ENCODE results near the gene MYO1A.
A peak's percentile ranks its signal among the peaks of the same experiment; 100 is the strongest.

The MYO1A gene

GRCh38 chr12:57051011-57051410 lies 1.1 kb upstream of the MYO1A start:
- no peaks in the 10 kb centered on the region for H3K9me3 Mint-ChIP-seq
- H3K27me3 Mint-ChIP-seq = no peaks in the 10 kb centered on the region
- H3K4me1 Mint-ChIP-seq = peaks cover 36% of the 10 kb centered on the region
- H3K4me3 Mint-ChIP-seq = no peak overlapping the region
- DNase-seq (ENCODE audit: low spot score in 2 of 2) (no peak), ATAC-seq (replicated peaks; ENCODE audit: extremely low read depth, poor library complexity, severe bottlenecking) (no peak)
- H3K27ac Mint-ChIP-seq (ENCODE audit: low read depth) = no peak overlapping the region
- no peaks in the 10 kb centered on the region for H3K36me3 Mint-ChIP-seq (ENCODE audit: insufficient read depth)

DNA sequence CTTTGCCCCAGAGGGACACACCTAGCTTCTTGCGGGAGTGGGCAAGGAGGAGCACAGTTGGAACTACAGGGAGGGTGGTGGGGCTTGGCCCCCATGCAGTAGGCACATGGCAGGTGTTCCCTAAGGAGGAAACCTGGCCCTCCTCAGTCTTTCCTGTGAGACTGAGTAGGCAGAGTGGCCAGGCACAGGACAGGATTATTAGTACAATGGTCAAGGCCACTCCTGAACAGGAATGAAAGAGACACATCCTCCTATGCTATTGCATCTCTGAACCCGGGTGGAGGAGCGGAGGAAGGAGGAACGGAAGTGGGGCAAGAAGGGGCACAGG lies 846 bp downstream of the MYO1A start:
- Mint-ChIP-seq H3K27ac (ENCODE audit: low read depth) (no peak overlapping the region), H3K4me3 (no peak overlapping the region), H3K27me3 (no peaks in the 10 kb centered on the region)

DNA sequence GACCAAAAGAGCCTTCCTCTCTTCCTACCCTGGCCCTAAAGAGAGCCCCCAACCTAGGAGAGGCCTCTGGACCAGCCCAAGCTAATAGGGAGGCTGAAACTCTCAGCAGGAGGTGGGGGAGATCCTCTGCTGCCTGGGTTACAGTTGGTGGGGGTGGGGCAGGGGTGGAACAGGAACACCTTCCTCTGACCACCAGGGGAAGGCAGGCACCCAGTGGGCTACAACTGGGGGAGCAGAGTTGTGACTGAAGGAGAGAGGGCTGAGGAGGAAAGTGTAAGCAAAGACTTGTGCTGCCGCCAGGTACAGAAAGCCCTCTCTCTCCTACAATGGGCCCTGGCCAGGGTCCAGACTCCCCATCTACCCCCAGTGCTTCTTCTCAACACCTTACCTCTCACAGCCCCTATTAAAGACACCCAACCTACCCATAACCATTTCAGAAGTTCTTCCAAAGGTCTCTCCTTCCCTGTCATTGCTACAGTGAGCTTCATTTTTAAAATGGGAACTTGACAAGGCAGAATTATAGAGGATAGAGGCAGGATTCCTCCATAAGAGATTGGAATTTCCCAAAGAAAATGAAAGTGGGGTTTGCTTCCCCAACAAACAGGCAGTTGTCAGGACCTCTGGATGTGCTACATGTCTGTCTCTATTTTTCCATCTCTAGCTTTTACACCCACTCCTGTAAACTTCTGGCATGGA lies 1.4 kb downstream of the MYO1A start:
- ATAC-seq (replicated peaks; ENCODE audit: extremely low read depth, poor library complexity, severe bottlenecking) (no peak), DNase-seq (ENCODE audit: low spot score in 2 of 2) (no peak)
- no peaks in the 10 kb centered on the region for H3K36me3 Mint-ChIP-seq (ENCODE audit: insufficient read depth)
- no peaks in the 10 kb centered on the region for H3K9me3 Mint-ChIP-seq
- peaks cover 38% of the 10 kb centered on the region for H3K4me1 Mint-ChIP-seq
- no peaks in the 10 kb centered on the region for H3K27me3 Mint-ChIP-seq
- H3K4me3 Mint-ChIP-seq = peak overlapping the region; percentile 14
- peak overlapping the region; percentile 12 for H3K27ac Mint-ChIP-seq (ENCODE audit: low read depth)

More for the DNA sequence above, 846 bp downstream of the MYO1A start:
- H3K36me3 Mint-ChIP-seq (ENCODE audit: insufficient read depth) = no peaks in the 10 kb centered on the region
- no peak for ATAC-seq (replicated peaks; ENCODE audit: extremely low read depth, poor library complexity, severe bottlenecking)
- H3K9me3 Mint-ChIP-seq = no peaks in the 10 kb centered on the region
- no peak for DNase-seq (ENCODE audit: low spot score in 2 of 2)
- H3K4me1 Mint-ChIP-seq = peaks cover 38% of the 10 kb centered on the region

- DNase-seq (ENCODE audit: low spot score in 2 of 2) = no peak
- Mint-ChIP-seq H3K9me3 (no peaks in the 10 kb centered on the region), H3K36me3 (ENCODE audit: insufficient read depth) (no peaks in the 10 kb centered on the region), H3K27me3 (no peaks in the 10 kb centered on the region), H3K4me3 (peak overlapping the region; percentile 44), H3K27ac (ENCODE audit: low read depth) (peak overlapping the region; percentile 60), H3K4me1 (peaks cover 38% of the 10 kb centered on the region)
- no peak for ATAC-seq (replicated peaks; ENCODE audit: extremely low read depth, poor library complexity, severe bottlenecking)
Measured at GRCh38 chr12:57047981-57048380, 1.9 kb downstream of the MYO1A start.

DNA sequence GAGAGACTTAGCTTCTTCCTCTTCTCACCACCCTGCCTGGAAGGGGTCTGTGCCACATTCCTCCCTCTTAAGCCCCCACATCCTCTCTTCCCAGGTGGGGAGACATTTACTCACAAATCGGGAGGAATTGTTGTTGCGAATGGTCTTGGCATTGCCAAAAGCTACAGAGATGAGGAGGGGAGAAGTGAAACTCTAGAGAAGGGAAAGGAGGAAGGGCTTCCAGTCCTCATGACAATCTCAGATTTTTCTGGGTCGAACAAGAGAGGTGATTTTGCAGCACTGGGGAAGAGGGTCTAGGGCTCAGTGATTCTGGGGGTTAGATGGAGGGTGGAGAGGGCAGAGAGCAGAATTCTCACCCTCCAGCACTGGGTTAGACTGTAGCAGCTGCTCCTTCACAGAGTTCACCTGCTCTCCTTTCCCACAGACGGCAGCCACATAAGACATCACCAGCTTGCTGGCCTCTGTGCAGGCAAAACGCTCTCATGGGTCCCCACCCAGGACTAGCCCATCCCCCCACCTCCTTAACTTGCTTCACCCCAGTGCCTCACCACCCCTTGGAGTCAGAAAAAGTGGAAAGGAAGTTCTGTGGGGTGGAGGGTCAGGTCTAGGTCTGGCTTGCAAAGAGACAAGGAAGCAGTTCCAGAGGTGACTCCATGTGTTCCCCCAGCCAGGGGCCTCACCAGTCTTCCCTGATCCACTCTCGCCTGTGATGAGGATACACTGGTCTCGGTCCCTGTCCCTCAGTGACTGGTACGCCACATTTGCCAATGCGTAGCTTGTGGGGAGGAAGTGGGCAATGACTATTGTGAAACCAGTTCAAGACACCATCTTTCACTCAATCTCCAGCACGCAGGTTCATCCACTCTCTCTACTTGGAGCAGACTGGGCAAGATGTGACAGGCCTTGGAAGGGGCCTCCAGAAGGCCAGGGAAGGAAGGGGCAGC lies 2.7 kb downstream of the MYO1A start:
- peaks cover 38% of the 10 kb centered on the region for H3K4me1 Mint-ChIP-seq
- H3K36me3 Mint-ChIP-seq (ENCODE audit: insufficient read depth) = no peaks in the 10 kb centered on the region
- peak overlapping the region; percentile 44 for H3K4me3 Mint-ChIP-seq
- no peaks in the 10 kb centered on the region for H3K27me3 Mint-ChIP-seq
- peak overlapping the region; percentile 60 for H3K27ac Mint-ChIP-seq (ENCODE audit: low read depth)
- DNase-seq (ENCODE audit: low spot score in 2 of 2) (peak; percentile 27 to 28), ATAC-seq (replicated peaks; ENCODE audit: extremely low read depth, poor library complexity, severe bottlenecking) (peak; percentile 74)
- no peaks in the 10 kb centered on the region for H3K9me3 Mint-ChIP-seq

DNA sequence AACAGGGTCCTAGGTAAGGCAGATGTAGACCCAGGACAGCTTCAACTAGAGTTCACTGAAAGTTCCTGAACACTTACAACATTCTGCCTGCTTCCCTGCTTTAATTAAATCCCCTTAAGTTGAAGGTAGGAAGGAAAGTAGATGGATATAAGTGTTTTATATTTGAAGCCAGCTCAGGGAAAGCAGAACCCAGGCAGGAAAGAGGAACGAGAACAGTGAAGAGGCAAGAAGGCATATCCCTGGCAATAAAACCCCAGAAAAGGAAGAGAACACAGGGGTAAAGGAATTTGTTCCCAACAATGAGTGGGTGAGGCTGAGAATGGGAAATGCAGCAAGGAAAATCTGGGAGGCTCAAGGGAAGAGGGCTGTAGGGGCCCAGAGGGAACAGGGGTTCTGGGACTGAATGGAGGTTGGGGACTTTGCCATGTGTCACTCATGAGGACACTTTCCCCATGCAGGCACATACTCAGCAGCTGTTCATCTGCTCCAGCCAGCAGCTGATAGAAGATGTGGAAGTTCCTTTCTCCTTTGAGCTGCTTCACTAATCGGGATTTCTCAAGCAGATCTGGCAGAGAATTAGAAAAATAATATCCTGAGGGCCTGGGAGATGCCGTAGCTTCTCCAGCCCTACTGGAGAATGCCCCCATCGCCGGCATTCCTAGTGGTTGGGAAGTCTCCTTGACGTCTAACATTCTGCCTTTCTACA lies 3.7 kb downstream of the MYO1A start:
- H3K27ac Mint-ChIP-seq (ENCODE audit: low read depth) = peak overlapping the region; percentile 60
- H3K4me1 Mint-ChIP-seq = peaks cover 36% of the 10 kb centered on the region
- DNase-seq (ENCODE audit: low spot score in 2 of 2) (no peak), ATAC-seq (replicated peaks; ENCODE audit: extremely low read depth, poor library complexity, severe bottlenecking) (no peak)
- no peaks in the 10 kb centered on the region for H3K27me3 Mint-ChIP-seq
- H3K9me3 Mint-ChIP-seq = no peaks in the 10 kb centered on the region
- H3K36me3 Mint-ChIP-seq (ENCODE audit: insufficient read depth) = no peaks in the 10 kb centered on the region
- peak overlapping the region; percentile 44 for H3K4me3 Mint-ChIP-seq

- peaks cover 30% of the 10 kb centered on the region for H3K4me1 Mint-ChIP-seq
- no peak overlapping the region for H3K27ac Mint-ChIP-seq (ENCODE audit: low read depth)
- ATAC-seq (replicated peaks; ENCODE audit: extremely low read depth, poor library complexity, severe bottlenecking) (no peak), DNase-seq (ENCODE audit: low spot score in 2 of 2) (no peak)
- H3K27me3 Mint-ChIP-seq = no peaks in the 10 kb centered on the region
- H3K36me3 Mint-ChIP-seq (ENCODE audit: insufficient read depth) = no peaks in the 10 kb centered on the region
- no peaks in the 10 kb centered on the region for H3K9me3 Mint-ChIP-seq
- H3K4me3 Mint-ChIP-seq = no peak overlapping the region
Measured at GRCh38 chr12:57044889-57045288, 5.0 kb downstream of the MYO1A start.

DNA sequence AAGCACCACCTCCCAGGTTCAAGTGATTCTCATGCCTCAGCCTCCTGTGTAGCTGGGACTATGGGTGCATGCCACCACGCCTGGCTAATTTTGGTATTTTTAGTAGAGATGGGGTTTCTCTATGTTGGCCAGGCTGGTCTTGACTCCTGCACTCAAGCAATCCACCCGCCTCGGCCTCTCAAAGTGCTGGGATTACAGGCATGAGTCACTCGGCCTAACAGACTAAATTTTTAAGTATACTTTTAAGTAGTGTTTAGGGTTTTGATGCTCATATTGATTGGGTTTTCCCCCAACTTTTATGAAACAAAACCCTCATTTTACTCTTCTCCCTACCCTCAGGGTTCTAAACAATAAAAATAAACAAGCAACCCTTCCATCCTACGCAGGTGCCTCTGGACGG lies 5.5 kb downstream of the MYO1A start:
- no peak overlapping the region for H3K27ac Mint-ChIP-seq (ENCODE audit: low read depth)
- no peak for ATAC-seq (replicated peaks; ENCODE audit: extremely low read depth, poor library complexity, severe bottlenecking)
- no peak for DNase-seq (ENCODE audit: low spot score in 2 of 2)
- peaks cover 30% of the 10 kb centered on the region for H3K4me1 Mint-ChIP-seq
- H3K4me3 Mint-ChIP-seq = no peak overlapping the region
- no peaks in the 10 kb centered on the region for H3K36me3 Mint-ChIP-seq (ENCODE audit: insufficient read depth)
- H3K27me3 Mint-ChIP-seq = no peaks in the 10 kb centered on the region
- no peaks in the 10 kb centered on the region for H3K9me3 Mint-ChIP-seq

DNA sequence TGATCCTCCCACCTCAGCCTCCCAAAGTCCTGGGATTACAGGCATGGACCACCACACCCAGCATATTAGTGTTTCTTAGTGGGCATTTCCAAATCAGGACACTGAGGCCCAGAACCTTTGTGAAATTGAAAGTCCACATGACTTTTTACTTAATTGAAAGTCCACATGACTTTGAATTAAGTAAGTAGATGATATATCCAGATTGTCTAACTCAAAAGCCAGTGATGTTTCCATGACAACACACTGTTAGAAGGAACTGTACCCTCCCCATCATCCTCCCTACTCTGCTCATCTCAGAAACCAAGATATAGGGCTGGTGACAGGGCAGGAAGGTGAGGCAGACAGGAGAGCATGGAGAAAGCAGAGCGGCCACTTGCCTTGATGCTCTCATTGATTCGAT lies 7.2 kb downstream of the MYO1A start:
- H3K36me3 Mint-ChIP-seq (ENCODE audit: insufficient read depth) = no peaks in the 10 kb centered on the region
- H3K4me1 Mint-ChIP-seq = peaks cover 19% of the 10 kb centered on the region
- no peak overlapping the region for H3K27ac Mint-ChIP-seq (ENCODE audit: low read depth)
- H3K27me3 Mint-ChIP-seq = peaks cover 9% of the 10 kb centered on the region
- DNase-seq (ENCODE audit: low spot score in 2 of 2) (no peak), ATAC-seq (replicated peaks; ENCODE audit: extremely low read depth, poor library complexity, severe bottlenecking) (no peak)
- no peaks in the 10 kb centered on the region for H3K9me3 Mint-ChIP-seq
- no peak overlapping the region for H3K4me3 Mint-ChIP-seq

DNA sequence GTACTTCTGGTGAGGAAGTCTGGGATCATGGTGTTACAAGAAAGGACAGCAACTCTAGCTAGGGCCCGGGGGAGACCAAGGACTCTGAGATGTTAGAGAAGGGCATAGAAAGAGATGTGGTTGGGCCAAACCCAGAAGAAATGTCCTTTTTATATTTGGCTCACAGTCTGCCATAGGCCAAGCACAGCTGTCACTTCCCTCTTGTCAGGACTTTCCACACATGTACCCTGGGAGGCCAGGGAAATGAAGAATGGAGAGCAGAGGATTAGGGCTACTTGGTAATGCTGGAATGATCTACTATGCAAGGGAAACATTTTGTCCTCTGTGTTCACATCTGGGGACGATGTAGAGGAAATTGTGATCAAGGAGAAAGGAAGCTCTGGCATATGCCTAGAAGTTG lies 9.2 kb downstream of the MYO1A start:
- H3K27me3 Mint-ChIP-seq = peaks cover 10% of the 10 kb centered on the region

DNA sequence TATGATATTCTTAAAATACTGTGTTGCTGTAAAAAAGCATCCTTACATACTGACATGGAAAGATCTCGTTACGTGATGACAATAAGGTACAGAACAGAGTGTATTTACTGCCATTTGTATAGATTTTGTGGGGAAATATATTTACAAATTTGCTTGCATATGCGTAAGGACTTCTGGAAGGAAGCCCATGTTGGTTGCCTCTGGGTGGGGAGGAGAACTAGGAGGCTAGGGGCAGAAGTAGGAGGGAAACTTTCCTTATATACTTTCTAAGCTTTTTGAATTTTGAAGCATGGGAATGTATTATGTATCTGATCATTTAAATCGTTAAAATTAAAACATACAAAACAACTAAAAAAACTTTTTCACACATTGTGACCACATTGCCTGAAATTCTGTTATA lies 9.7 kb downstream of the MYO1A start:
- no peak for DNase-seq (ENCODE audit: low spot score in 2 of 2)
- H3K4me1 Mint-ChIP-seq = no peaks in the 10 kb centered on the region
- peaks cover 10% of the 10 kb centered on the region for H3K27me3 Mint-ChIP-seq
- no peak overlapping the region for H3K4me3 Mint-ChIP-seq
- no peak for ATAC-seq (replicated peaks; ENCODE audit: extremely low read depth, poor library complexity, severe bottlenecking)
- H3K36me3 Mint-ChIP-seq (ENCODE audit: insufficient read depth) = no peaks in the 10 kb centered on the region
- H3K9me3 Mint-ChIP-seq = no peaks in the 10 kb centered on the region
- no peak overlapping the region for H3K27ac Mint-ChIP-seq (ENCODE audit: low read depth)

More for the DNA sequence above, 9.2 kb downstream of the MYO1A start:
- ATAC-seq (replicated peaks; ENCODE audit: extremely low read depth, poor library complexity, severe bottlenecking) (no peak), DNase-seq (ENCODE audit: low spot score in 2 of 2) (no peak)
- Mint-ChIP-seq H3K4me1 (no peaks in the 10 kb centered on the region), H3K36me3 (ENCODE audit: insufficient read depth) (no peaks in the 10 kb centered on the region), H3K27ac (ENCODE audit: low read depth) (no peak overlapping the region), H3K9me3 (no peaks in the 10 kb centered on the region), H3K4me3 (no peak overlapping the region)

DNA sequence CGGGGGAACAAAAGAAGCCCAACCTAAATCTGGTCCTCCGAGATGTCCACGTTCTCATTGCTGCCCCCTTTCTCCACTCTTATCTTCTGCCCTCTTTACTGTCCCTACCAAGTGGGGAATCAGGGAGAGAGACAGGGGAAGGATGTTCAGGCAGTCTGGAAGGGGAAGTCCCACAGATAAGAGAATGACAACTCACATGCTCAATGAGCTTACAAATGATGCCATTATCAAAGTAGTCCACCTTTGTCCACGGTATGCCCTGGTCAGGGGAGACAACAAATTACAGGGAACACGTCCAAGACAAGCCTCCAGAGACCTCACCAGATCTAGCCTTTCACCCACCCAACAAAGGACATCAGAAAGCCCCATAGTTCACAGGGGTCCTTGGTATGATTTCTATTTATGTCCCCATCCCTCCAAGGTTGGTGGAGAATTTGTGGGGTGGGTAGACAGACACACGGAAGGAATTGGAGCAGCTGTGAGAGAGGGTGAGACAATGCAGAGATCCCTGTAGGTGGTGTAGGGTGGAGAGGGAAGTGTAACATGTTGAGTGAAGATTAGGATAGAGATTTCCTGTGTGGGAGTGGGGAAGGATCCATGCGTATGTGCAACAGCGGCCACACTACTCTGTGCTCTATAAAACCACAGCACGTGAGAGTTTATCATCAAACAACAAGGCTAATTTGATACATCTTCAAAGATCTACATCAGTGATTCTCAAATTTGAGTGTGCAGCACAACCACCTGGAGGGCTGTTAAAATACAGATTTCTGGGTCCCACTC lies 10.7 kb downstream of the MYO1A start:
- Mint-ChIP-seq H3K4me3 (no peak overlapping the region), H3K36me3 (ENCODE audit: insufficient read depth) (no peaks in the 10 kb centered on the region)
- no peak for ATAC-seq (replicated peaks; ENCODE audit: extremely low read depth, poor library complexity, severe bottlenecking)

More for the DNA sequence above, 10.7 kb downstream of the MYO1A start:
- DNase-seq (ENCODE audit: low spot score in 2 of 2) = no peak
- H3K27me3 Mint-ChIP-seq = peaks cover 10% of the 10 kb centered on the region
- no peaks in the 10 kb centered on the region for H3K9me3 Mint-ChIP-seq
- H3K4me1 Mint-ChIP-seq = no peaks in the 10 kb centered on the region
- H3K27ac Mint-ChIP-seq (ENCODE audit: low read depth) = no peak overlapping the region
